NCI-H524 (cell line): ENCODE results near the gene PTHLH.

Experiments
- DNase-seq, 2 experiments: peaks; one replicate each; lab custom pipeline; 2025; lab: John Stamatoyannopoulos, UW

Gene PTHLH

GRCh38 chr12:27972721-27973120, at the start of gene PTHLH:
Gene PTHLH (minus strand): TSS chr12:27972733. CDS start chr12:27969494, 3,239 bp downstream.
- no peak for DNase-seq

- DNase-seq = no peak
These were observed 49.2 kb upstream of the PTHLH start for GRCh38 chr12:28021704-28022103.

- no peak for DNase-seq
These were observed 45.3 kb upstream of the PTHLH start for GRCh38 chr12:28017873-28018255.

GRCh38 chr12:28017126-28017872, 44.8 kb upstream of the PTHLH start:
- DNase-seq = no peak

- DNase-seq = no peak
These were observed 42.6 kb upstream of the PTHLH start for GRCh38 chr12:28015165-28015564.

GRCh38 chr12:28014196-28014595, 41.7 kb upstream of the PTHLH start:
- DNase-seq = no peak

- no peak for DNase-seq
These were observed 39.9 kb upstream of the PTHLH start for GRCh38 chr12:28012333-28012918.

GRCh38 chr12:28010036-28010435, 37.5 kb upstream of the PTHLH start:
- DNase-seq = no peak

- no peak for DNase-seq
These were observed 27.4 kb upstream of the PTHLH start for GRCh38 chr12:27999970-28000369.

GRCh38 chr12:27999521-27999920, 27.0 kb upstream of the PTHLH start:
- no peak for DNase-seq

- no peak for DNase-seq
These were observed 26.1 kb upstream of the PTHLH start for GRCh38 chr12:27998658-27999057.

- DNase-seq = no peak
These were observed 25.6 kb upstream of the PTHLH start for GRCh38 chr12:27998170-27998569.

GRCh38 chr12:27996761-27997160, 24.2 kb upstream of the PTHLH start:
- no peak for DNase-seq

- DNase-seq = no peak
These were observed 22.9 kb upstream of the PTHLH start for GRCh38 chr12:27995406-27995805.

- DNase-seq = no peak
These were observed 16.2 kb upstream of the PTHLH start for GRCh38 chr12:27988594-27989233.

GRCh38 chr12:27987331-27987730, 14.8 kb upstream of the PTHLH start:
- no peak for DNase-seq

- no peak for DNase-seq
These were observed 11.7 kb upstream of the PTHLH start for GRCh38 chr12:27984275-27984674.

- no peak for DNase-seq
These were observed 10.4 kb upstream of the PTHLH start for GRCh38 chr12:27982951-27983350.

GRCh38 chr12:27982385-27982784, 9.9 kb upstream of the PTHLH start:
- no peak for DNase-seq

GRCh38 chr12:27981874-27982273, 9.3 kb upstream of the PTHLH start:
- DNase-seq = no peak

- DNase-seq = no peak
These were observed 6.6 kb upstream of the PTHLH start for GRCh38 chr12:27979145-27979544.

- DNase-seq = peak; percentile 19 to 42
These were observed 2.9 kb upstream of the PTHLH start for GRCh38 chr12:27975222-27976136.
